B cell (primary cell): ENCODE results near the gene TEDDM1.

Source experiments
- CTCF ChIP-seq: fragments of 200-600 bp; IDR thresholded peaks from one replicate; pipeline ENCODE4 v1.8.0; 2022; ENCODE audit warnings: antibody characterized with exemption, mild to moderate bottlenecking
- EZH2 ChIP-seq: IDR thresholded peaks from 2 replicates; pipeline ENCODE4 v1.6.1; 2012; ENCODE audit warnings: borderline replicate concordance, low read depth, mild to moderate bottlenecking, moderate library complexity, low read length; ENCODE audit not compliant: insufficient read depth, poor library complexity, severe bottlenecking

GRCh38 chr1:182408435-182409075 is 8.1 kb upstream of the TEDDM1 start:
- TF ChIP-seq CTCF (no peak), EZH2 (no peak)
